Esophagus squamous epithelium (tissue), 4 donors: ENCODE measurements around the gene GPR146.

Source experiments
- POLR2A ChIP-seq, 4 donors: fragments of 450-650 bp; IDR thresholded peaks; one replicate each; pipeline ENCODE4 v1.6.1; 2017; ENCODE audit warnings: antibody characterized with exemption in 4 of 4, mild to moderate bottlenecking in 4 of 4, moderate library complexity in 3 of 4
- TF ChIP-seq, protein P1 (sequence below), 6 experiments: fragments of 450-650 bp in 4 of 6; fragments of 200-600 bp in 2 of 6; sonication (generic) in 2 of 6; IDR thresholded peaks; one replicate each; pipeline ENCODE4 v1.5.1; 2016 to 2019; ENCODE audit warnings: antibody characterized with exemption in 6 of 6, mild to moderate bottlenecking in 4 of 6, moderate library complexity in 4 of 6

DNA sequence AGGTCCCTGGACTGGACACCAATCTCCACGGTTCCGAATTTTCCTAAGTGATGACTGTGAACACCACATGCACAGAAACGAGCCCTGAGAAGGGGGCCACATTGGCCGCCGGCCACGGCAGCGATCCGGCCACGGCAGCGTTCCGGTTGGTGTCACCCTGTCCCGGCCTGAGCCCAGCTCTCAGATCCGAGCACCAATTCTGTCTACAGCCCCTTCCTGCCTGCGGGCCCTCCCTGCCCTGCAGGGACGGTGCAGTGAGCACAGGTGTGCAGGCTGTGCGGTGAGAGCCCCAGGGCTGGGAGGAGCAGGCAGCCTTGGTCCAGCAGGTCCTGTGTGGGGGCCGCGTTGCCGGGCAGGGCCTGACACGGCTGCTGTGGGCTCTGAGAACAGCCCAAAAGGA lies 29.7 kb upstream of the GPR146 start:
- TF ChIP-seq, protein P1, sequence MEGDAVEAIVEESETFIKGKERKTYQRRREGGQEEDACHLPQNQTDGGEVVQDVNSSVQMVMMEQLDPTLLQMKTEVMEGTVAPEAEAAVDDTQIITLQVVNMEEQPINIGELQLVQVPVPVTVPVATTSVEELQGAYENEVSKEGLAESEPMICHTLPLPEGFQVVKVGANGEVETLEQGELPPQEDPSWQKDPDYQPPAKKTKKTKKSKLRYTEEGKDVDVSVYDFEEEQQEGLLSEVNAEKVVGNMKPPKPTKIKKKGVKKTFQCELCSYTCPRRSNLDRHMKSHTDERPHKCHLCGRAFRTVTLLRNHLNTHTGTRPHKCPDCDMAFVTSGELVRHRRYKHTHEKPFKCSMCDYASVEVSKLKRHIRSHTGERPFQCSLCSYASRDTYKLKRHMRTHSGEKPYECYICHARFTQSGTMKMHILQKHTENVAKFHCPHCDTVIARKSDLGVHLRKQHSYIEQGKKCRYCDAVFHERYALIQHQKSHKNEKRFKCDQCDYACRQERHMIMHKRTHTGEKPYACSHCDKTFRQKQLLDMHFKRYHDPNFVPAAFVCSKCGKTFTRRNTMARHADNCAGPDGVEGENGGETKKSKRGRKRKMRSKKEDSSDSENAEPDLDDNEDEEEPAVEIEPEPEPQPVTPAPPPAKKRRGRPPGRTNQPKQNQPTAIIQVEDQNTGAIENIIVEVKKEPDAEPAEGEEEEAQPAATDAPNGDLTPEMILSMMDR (IDR thresholded peaks at IDR 0.05), result no peak
- no peak for TF ChIP-seq POLR2A (IDR thresholded peaks at IDR 0.05)
